ENCODE results near the gene PPM1F.

DNA sequence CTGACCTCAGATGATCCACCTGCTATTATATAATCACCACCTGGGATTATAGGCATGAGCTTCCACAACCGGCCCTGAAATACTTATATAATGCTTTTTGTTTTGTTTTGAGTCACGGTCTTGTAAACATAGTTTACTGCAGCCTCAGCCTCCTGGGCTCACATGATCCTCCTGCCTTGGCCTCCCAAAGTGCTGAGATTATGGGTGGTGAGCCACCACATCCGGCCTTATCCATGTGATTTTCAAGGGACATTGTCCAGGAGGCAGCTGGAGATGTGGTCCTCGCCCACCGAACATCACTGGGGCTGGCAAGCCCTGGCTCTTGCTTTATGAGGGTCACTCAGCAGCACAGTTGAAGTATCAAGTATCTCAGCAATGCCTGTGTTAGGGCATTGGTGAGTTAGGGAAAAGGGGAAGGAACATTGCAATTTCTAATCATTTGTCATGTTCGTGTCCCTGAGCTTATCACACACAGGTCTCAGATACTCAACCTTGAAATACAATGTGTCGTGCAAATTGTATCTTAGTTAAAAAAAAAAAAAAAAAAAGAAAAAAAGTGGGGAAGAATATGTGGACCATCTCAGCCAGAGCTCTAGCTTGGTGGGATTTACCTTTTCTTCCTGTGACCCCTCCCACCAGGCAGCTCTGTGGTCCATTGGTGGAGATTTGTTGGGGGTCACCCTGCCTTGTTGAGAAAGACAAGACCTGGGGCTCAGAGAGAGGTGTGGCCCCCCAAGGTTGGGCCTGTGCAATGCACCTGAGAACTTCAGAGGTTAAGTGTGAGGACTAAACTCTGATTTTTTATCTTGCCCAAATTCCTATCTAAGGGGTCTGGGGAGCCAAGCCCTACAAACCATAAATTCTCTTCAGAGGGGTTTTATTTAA is 44.8 kb downstream of the PPM1F start:
- no peak for TF ChIP-seq CTCF (IDR thresholded peaks at IDR 0.05)
- no peak for TF ChIP-seq EZH2 (IDR thresholded peaks at IDR 0.05; ENCODE audit: borderline replicate concordance, insufficient read depth, low read depth, low read length, poor library complexity, severe bottlenecking)

Data from B cell (primary cell).